ENCODE measurements around the gene TMEM106B. TPM values are rescaled to one million over a fixed set of nuclear protein-coding genes. Genes with fewer than 3 reads are reported as not detected.
A peak's percentile ranks its signal among the peaks of the same experiment; 100 is the strongest.

Gene TMEM106B
- total and polyA plus RNA-seq, 12 donors: 10.7 to 308 (median 92.9) TPM

DNA sequence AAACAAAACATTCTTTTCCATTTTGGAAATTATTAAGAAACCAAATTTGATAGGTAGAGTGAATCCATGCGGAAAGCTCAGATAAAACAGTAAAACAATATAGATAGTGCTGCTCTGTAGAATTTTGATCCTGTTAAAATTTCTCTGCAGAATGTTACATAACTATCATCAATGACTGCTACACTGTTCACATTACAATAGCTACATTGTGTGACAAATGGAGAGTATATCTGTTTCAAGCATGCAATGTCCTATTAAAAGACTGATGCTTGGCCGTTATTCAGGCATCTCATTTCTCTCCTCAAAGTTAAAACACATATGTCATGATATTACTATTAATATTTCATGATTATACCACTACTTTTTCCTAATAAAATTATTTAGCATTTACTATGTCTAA, 14.7 kb upstream of the TMEM106B start:
- intact Hi-C loops (cut with DNase I): no loop called here
- TF ChIP-seq, protein P1, sequence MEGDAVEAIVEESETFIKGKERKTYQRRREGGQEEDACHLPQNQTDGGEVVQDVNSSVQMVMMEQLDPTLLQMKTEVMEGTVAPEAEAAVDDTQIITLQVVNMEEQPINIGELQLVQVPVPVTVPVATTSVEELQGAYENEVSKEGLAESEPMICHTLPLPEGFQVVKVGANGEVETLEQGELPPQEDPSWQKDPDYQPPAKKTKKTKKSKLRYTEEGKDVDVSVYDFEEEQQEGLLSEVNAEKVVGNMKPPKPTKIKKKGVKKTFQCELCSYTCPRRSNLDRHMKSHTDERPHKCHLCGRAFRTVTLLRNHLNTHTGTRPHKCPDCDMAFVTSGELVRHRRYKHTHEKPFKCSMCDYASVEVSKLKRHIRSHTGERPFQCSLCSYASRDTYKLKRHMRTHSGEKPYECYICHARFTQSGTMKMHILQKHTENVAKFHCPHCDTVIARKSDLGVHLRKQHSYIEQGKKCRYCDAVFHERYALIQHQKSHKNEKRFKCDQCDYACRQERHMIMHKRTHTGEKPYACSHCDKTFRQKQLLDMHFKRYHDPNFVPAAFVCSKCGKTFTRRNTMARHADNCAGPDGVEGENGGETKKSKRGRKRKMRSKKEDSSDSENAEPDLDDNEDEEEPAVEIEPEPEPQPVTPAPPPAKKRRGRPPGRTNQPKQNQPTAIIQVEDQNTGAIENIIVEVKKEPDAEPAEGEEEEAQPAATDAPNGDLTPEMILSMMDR (IDR thresholded peaks at IDR 0.05): no peak
- no peak for TF ChIP-seq POLR2A (IDR thresholded peaks at IDR 0.05)
- no peak for DNase-seq
- Histone ChIP-seq H3K4me3 (no peak overlapping the region), H3K27ac (no peak overlapping the region), H3K9me3 (replicated peaks in 1 of 3) (no peaks in the 10 kb centered on the region), H3K27me3 (no peaks in the 10 kb centered on the region), H3K36me3 (replicated peaks in 1 of 2) (no peaks in the 10 kb centered on the region), H3K4me1 (replicated peaks in 1 of 2) (peaks cover 0 to 10% of the 10 kb centered on the region in 2 donors)
- WGBS, 4 donors: 88 to 96% (median 90%) methylated on average over 2 of the region's 2 CpGs

DNA sequence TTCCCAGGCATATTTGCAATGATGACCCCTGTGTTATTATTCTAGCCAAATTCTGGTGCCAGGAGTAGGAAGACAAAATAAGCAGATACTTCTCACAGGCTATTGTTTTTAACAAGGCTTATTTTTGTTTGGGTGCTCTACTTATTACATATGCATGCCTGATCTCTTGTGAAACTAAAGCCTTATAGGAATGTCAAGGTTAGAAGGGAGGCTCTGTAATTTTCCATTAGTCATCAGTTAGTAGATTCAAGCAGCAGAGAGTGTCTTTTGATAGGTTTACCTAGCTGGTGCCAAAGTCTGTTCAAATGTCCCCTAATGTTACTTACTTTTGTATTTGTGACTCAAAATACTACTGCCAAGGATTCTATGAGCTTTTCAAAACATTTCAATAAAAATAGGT, 11.7 kb upstream of the TMEM106B start:
- peak in 1 of 7 donors; percentile 17 for DNase-seq
- Histone ChIP-seq H3K36me3 (replicated peaks in 1 of 2) (no peaks in the 10 kb centered on the region), H3K4me3 (no peak overlapping the region), H3K9me3 (replicated peaks in 1 of 3) (no peaks in the 10 kb centered on the region), H3K27ac (peak overlapping the region in 4 of 5 donors; percentile 33 to 62 (median 38)), H3K4me1 (replicated peaks in 1 of 2) (peaks cover 0 to 10% of the 10 kb centered on the region in 2 donors), H3K27me3 (no peaks in the 10 kb centered on the region)
- intact Hi-C loops (cut with DNase I): no loop called here
- no peak for TF ChIP-seq POLR2A (IDR thresholded peaks at IDR 0.05)
- TF ChIP-seq, protein P1 (IDR thresholded peaks at IDR 0.05): no peak

DNA sequence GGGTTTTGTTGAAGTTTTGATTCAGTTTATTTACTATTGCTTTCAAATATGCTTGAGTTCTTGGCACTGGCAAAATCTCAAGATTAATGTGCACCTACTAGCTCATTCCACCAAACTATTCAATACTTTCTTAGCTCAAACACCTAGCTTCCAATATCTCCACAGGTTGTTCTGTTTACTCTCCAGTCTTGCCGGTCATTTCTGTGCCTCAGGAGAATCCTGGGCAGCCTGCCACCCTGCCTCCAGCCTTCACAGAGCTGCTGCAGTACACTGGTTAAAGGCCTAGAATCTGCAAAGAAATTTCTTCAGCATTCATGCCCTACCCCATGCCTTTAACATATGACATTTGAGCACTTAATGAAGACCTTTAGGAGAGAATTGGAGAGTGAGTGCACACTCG, 4.0 kb upstream of the TMEM106B start:
- peak; percentile 36 to 80 (median 71) for DNase-seq
- peak overlapping the region in 1 of 5 donors; percentile 63 for H3K27ac ChIP-seq
- no peaks in the 10 kb centered on the region for H3K9me3 ChIP-seq (replicated peaks in 1 of 3)
- peaks cover 5 to 8% of the 10 kb centered on the region in 2 donors for H3K4me1 ChIP-seq (replicated peaks in 1 of 2)
- no peak for TF ChIP-seq POLR2A (IDR thresholded peaks at IDR 0.05)
- TF ChIP-seq, protein P1 (IDR thresholded peaks at IDR 0.05): no peak
- H3K36me3 ChIP-seq (replicated peaks in 1 of 2): no peaks in the 10 kb centered on the region
- WGBS, 4 donors: 22 to 30% (median 29%) methylated on average over 2 of the region's 2 CpGs
- intact Hi-C loops (cut with DNase I): no loop called here
- no peaks in the 10 kb centered on the region for H3K27me3 ChIP-seq
- H3K4me3 ChIP-seq: no peak overlapping the region

DNA sequence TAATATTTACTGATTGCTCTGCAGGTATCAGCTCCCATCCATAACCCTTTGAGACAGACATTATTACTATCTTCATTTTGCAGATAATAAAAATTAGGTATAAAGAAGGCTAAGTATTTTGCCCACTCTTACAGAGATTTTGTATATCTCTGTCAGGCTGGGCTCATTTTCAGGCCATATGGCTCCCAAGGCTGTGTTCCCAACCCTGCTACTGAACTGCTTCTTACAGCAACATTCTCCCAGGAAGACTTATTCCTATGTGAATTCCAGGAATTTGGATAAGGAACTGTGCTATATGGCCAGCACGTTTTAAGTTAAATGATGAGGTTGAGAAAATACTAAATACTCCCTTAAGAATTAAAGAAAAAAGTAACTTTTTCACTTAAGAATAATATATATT, 1.9 kb upstream of the TMEM106B start:
- H3K9me3 ChIP-seq (replicated peaks in 1 of 3): no peaks in the 10 kb centered on the region
- 42 to 55% (median 50%) methylated on average over 1 of the region's 1 CpG for WGBS, 4 donors
- no peak overlapping the region for H3K4me3 ChIP-seq
- TF ChIP-seq, protein P1 (IDR thresholded peaks at IDR 0.05): no peak
- no peak for TF ChIP-seq POLR2A (IDR thresholded peaks at IDR 0.05)
- DNase-seq: no peak
- intact Hi-C loops (cut with DNase I): no loop called here
- H3K27ac ChIP-seq: no peak overlapping the region
- no peaks in the 10 kb centered on the region for H3K36me3 ChIP-seq (replicated peaks in 1 of 2)
- H3K27me3 ChIP-seq: no peaks in the 10 kb centered on the region
- peaks cover 16 to 20% of the 10 kb centered on the region in 2 donors for H3K4me1 ChIP-seq (replicated peaks in 1 of 2)
